C4-2B (cell line): ENCODE data around the gene AAMP.

Experiments
- CTCF ChIP-seq: fragments of 450-650 bp; conservative IDR thresholded peaks from 2 replicates; pipeline ENCODE4 v1.5.1; 2017; ENCODE audit warnings: mild to moderate bottlenecking
- ZFX ChIP-seq: fragments of 450-650 bp; IDR thresholded peaks from 2 replicates; pipeline ENCODE4 v1.6.1; 2017

DNA sequence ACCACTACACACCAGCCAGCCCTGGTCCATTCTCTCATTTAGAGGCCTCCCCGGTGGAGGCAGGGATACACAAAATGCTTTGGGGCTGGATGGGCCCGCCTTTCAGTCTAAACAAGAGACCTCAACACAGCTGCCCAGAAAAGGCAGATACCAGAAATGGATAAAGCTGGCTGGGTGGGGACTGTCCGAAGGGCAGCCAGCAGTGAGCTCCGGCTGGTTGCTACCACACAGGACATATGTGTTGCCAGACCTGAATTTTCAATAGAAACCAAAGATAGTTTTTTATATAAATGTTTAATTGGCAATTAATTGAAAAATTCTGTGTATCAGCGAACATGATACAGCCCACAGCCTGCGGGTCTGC, 7.7 kb downstream of the AAMP start:
- TF ChIP-seq CTCF (no peak), ZFX (no peak)
